ENCODE results near the gene PET100. TPM values are rescaled to one million over a fixed set of nuclear protein-coding genes. Genes with fewer than 3 reads are reported as not detected.

Gene PET100
- total and polyA plus RNA-seq, 3 experiments from 2014 or later, result 110 to 297 (median 110) TPM

DNA sequence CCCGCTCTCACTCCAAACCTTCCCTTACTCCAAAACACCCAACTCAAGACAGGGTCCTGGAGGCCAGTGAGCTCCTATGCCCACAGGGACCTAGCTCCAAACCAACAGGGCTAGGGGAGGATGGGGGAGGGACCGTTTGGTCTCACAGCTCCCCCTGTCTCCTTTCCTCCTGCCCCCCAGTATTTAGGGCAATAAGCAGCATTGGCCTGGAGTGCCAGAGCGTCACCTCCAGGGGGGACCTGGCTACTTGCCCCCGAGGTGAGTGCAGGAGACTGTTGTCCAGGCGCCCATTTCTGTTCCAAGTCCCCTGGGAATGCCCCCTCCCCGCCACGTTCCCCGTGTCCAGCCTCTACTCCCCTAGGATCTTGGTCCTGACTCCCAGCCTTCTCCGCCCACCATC is 40.0 kb downstream of the PET100 start:
- DNase-seq, result no peak
- H3K4me3 ChIP-seq (ENCODE audit: low read length), result no peak overlapping the region
- peaks cover 3% of the 10 kb centered on the region for H3K4me1 ChIP-seq (ENCODE audit: insufficient read depth, low read length)
- H3K4me1 Mint-ChIP-seq, result peaks cover 10 to 17% (median 11%) of the 10 kb centered on the region in 3 donors
- H3K9me3 ChIP-seq (ENCODE audit: low read length), result no peaks in the 10 kb centered on the region
- no peak overlapping the region for H3K27ac ChIP-seq (ENCODE audit: low read depth, low read length)
- H3K4me3 Mint-ChIP-seq, result peak overlapping the region in 1 of 7 donors; percentile 12
- H3K27me3 Mint-ChIP-seq, result peaks cover 23 to 49% of the 10 kb centered on the region in 2 donors
- peak overlapping the region in 2 of 8 donors; percentile 3 to 17 for H3K27ac Mint-ChIP-seq
- no peaks in the 10 kb centered on the region for H3K36me3 ChIP-seq (ENCODE audit: insufficient read depth, low read length)
- ChIA-PET POLR2A (no interaction called here), CTCF (interaction anchor here (1.0 to 1.9 kb wide), 2 partner anchors 9 to 11 kb away, joined by 3 to 8 read pairs; partner anchors contain the start of gene TRAPPC5)
- no peaks in the 10 kb centered on the region for H3K36me3 Mint-ChIP-seq
- no peaks in the 10 kb centered on the region for H3K27me3 ChIP-seq (ENCODE audit: insufficient read depth, low read length, poor library complexity, severe bottlenecking)
- H3K9me3 Mint-ChIP-seq, result no peaks in the 10 kb centered on the region

DNA sequence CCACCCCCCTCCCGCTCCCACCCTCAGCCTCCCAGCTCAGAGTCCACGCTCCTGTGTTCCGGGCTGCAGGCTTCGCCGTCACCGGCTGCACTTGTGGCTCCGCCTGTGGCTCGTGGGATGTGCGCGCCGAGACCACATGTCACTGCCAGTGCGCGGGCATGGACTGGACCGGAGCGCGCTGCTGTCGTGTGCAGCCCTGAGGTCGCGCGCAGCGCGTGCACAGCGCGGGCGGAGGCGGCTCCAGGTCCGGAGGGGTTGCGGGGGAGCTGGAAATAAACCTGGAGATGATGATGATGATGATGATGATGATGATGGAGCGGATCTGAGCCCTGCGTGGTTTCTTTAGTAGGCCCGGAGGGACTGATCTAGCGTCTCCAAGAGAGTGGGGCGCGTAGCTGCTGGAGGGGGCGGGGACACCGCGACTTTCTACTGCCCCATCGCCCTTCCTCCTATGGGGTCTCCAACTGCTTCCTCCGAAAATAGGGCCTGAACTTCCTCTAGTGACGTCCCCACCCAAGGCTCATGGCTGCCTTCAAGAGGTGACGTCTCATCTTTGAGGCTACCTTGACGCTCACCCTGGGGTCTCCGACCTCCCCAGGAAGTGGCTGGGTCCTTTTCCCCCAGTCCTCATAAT is 40.7 kb downstream of the PET100 start:
- Mint-ChIP-seq H3K27ac (no peak overlapping the region), H3K36me3 (no peaks in the 10 kb centered on the region), H3K9me3 (no peaks in the 10 kb centered on the region), H3K27me3 (peaks cover 24 to 50% of the 10 kb centered on the region in 2 donors), H3K4me1 (peaks cover 10 to 17% (median 11%) of the 10 kb centered on the region in 3 donors), H3K4me3 (peak overlapping the region in 5 of 7 donors; percentile 20 to 64 (median 41))
- CTCF ChIA-PET, result interaction anchor here (1.0 to 1.9 kb wide), 2 partner anchors 8 to 10 kb away, joined by 3 to 8 read pairs; partner anchors contain the start of gene TRAPPC5
- Histone ChIP-seq H3K4me3 (ENCODE audit: low read length) (peak overlapping the region; percentile 20), H3K36me3 (ENCODE audit: insufficient read depth, low read length) (no peaks in the 10 kb centered on the region), H3K27ac (ENCODE audit: low read depth, low read length) (no peak overlapping the region), H3K9me3 (ENCODE audit: low read length) (no peaks in the 10 kb centered on the region), H3K27me3 (ENCODE audit: insufficient read depth, low read length, poor library complexity, severe bottlenecking) (no peaks in the 10 kb centered on the region), H3K4me1 (ENCODE audit: insufficient read depth, low read length) (peaks cover 3% of the 10 kb centered on the region)
- POLR2A ChIA-PET, result interaction anchor here (0.7 kb wide), 1 partner anchor 35 kb away, joined by 3 read pairs; no protein-coding TSS in a partner anchor
- DNase-seq, result peak in 1 of 5 donors; percentile 23

DNA sequence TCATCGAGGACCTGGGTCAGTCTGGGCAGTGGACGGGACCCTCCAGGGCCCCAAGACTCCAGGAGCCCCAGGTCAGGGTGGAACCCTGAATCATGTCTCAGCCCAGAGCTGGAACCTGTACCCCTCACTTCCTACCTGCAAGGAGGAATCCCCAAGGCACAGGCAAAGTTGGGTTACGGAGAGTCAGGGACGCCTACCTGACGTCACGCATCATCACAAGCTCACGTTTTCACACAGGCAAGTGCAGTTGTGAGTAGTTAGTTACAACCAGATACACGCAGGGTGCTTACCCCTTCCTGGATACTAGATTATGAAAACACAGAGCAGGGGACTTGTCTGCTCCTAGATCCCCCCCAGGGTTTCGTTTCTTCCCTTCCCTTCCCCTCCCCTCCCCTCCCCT is 41.2 kb downstream of the PET100 start:
- Mint-ChIP-seq H3K36me3 (no peaks in the 10 kb centered on the region), H3K27me3 (peaks cover 26 to 48% of the 10 kb centered on the region in 2 donors), H3K4me1 (peaks cover 10 to 18% (median 13%) of the 10 kb centered on the region in 3 donors), H3K9me3 (no peaks in the 10 kb centered on the region), H3K4me3 (peak overlapping the region in 2 of 7 donors; percentile 41 to 64), H3K27ac (no peak overlapping the region)
- H3K9me3 ChIP-seq (ENCODE audit: low read length), result no peaks in the 10 kb centered on the region
- no peak for DNase-seq
- H3K4me1 ChIP-seq (ENCODE audit: insufficient read depth, low read length), result peaks cover 3% of the 10 kb centered on the region
- no peaks in the 10 kb centered on the region for H3K27me3 ChIP-seq (ENCODE audit: insufficient read depth, low read length, poor library complexity, severe bottlenecking)
- H3K27ac ChIP-seq (ENCODE audit: low read depth, low read length), result no peak overlapping the region
- POLR2A ChIA-PET, result interaction anchor here (0.7 kb wide), 1 partner anchor 35 kb away, joined by 3 read pairs; no protein-coding TSS in a partner anchor
- CTCF ChIA-PET, result interaction anchor here (0.9 to 1.9 kb wide), 2 partner anchors 10 kb away, joined by 3 to 8 read pairs; partner anchors contain the start of gene TRAPPC5
- H3K36me3 ChIP-seq (ENCODE audit: insufficient read depth, low read length), result no peaks in the 10 kb centered on the region
- no peak overlapping the region for H3K4me3 ChIP-seq (ENCODE audit: low read length)

DNA sequence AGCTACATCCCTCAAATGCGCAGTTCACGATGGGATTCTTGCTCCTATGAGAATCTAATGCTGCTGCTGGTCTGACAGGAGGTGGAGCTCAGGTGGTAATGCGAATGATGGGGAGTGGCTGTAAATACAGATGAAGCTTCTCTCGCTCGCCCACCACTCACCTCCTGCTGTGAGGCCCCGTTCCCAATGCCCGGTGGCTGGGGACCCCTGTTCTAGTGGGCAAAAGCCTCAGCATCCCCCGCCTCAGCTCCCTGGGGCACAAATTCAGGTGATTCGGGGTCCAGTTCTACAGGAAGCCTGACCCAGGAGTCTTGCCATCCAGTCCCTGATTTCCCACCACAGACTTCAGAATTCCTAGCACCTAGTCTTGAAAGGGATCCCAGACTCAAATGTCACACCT is 42.9 kb downstream of the PET100 start:
- ChIA-PET POLR2A (no interaction called here), CTCF (no interaction called here)
- Histone ChIP-seq H3K27ac (ENCODE audit: low read depth, low read length) (no peak overlapping the region), H3K36me3 (ENCODE audit: insufficient read depth, low read length) (no peaks in the 10 kb centered on the region), H3K27me3 (ENCODE audit: insufficient read depth, low read length, poor library complexity, severe bottlenecking) (no peaks in the 10 kb centered on the region), H3K9me3 (ENCODE audit: low read length) (no peaks in the 10 kb centered on the region), H3K4me3 (ENCODE audit: low read length) (no peak overlapping the region), H3K4me1 (ENCODE audit: insufficient read depth, low read length) (peaks cover 12% of the 10 kb centered on the region)
- DNase-seq, result no peak
- H3K9me3 Mint-ChIP-seq, result no peaks in the 10 kb centered on the region
- no peak overlapping the region for H3K4me3 Mint-ChIP-seq
- no peak overlapping the region for H3K27ac Mint-ChIP-seq
- no peaks in the 10 kb centered on the region for H3K36me3 Mint-ChIP-seq
- peaks cover 27 to 60% of the 10 kb centered on the region in 2 donors for H3K27me3 Mint-ChIP-seq
- peaks cover 17 to 34% (median 25%) of the 10 kb centered on the region in 3 donors for H3K4me1 Mint-ChIP-seq

DNA sequence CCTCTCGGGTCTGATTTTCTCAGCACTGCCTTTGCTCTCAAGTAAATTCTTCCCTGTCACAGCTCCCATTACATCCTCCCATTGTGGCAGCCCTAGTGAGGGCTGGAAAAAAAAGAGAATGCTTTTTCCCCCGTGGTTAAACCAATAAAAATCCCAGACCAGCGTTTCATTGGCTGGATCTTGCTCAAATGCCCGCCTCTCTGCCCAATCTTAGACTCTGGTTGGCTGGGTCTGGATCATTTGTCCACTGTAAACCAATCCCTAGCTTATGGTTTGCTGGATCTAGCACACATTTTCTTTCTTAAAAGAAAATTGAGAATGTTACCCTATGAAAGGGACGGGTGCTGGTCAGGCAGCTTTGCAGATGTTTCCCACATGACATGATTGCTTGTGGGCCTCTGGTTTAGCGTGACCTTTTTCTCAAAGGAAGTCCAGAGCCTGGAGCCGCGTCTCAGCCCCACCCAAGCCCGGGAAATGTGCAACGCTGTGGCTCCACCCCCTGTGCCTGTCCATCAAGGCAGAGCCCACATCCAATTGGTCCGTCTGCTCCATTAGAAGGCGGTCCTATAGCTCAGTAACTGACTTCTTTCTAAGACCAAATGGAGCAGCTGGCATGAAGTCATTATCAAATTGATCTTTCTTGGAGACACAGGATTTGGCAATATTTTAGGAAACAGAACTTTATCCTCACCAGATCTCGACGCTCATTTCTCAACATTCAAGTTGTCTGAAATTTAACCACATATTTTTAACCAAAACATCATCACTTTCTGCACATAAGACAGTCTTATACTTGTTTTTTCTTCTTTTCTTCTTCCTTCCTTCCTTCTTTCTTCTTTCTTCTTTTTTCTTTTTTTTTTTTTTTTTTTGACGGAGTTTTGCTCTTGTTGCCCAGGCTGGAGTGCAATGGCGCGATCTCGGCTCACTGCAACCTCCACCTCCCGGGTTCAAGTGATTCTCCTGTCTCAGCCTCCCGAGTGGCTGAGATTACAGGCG is 44.7 kb downstream of the PET100 start:
- no peaks in the 10 kb centered on the region for H3K9me3 ChIP-seq (ENCODE audit: low read length)
- Mint-ChIP-seq H3K36me3 (no peaks in the 10 kb centered on the region), H3K27me3 (peaks cover 28 to 67% of the 10 kb centered on the region in 2 donors), H3K27ac (peak overlapping the region in 1 of 8 donors; percentile 88), H3K4me1 (peaks cover 25 to 47% (median 33%) of the 10 kb centered on the region in 3 donors), H3K4me3 (no peak overlapping the region), H3K9me3 (no peaks in the 10 kb centered on the region)
- ChIA-PET POLR2A (no interaction called here), CTCF (interaction anchor here (0.5 kb wide), 1 partner anchor 25 kb away, joined by 3 read pairs; no protein-coding TSS in a partner anchor)
- no peak overlapping the region for H3K27ac ChIP-seq (ENCODE audit: low read depth, low read length)
- peaks cover 17% of the 10 kb centered on the region for H3K4me1 ChIP-seq (ENCODE audit: insufficient read depth, low read length)
- DNase-seq, result no peak
- H3K27me3 ChIP-seq (ENCODE audit: insufficient read depth, low read length, poor library complexity, severe bottlenecking), result no peaks in the 10 kb centered on the region
- H3K36me3 ChIP-seq (ENCODE audit: insufficient read depth, low read length), result no peaks in the 10 kb centered on the region
- no peak overlapping the region for H3K4me3 ChIP-seq (ENCODE audit: low read length)

DNA sequence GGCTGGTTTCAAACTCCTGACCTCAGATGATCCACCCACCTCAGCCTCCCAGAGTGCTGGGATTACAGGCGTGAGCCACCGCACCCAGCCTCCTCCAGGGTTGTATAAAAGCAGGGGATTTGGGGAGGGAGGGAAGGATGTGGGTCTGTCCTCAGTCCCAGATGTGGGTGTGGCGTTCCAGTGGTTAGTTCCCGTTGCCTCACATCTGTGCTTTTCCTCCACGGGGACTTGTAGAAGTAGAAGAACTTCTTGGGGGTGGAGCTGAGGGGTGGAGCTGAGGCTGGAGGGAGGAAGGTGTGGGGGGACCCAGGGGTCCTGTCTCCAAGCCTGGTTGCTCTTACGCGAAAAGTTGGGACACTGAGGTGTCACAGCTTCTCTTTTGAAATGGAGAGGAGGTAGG is 46.8 kb downstream of the PET100 start:
- Mint-ChIP-seq H3K4me3 (no peak overlapping the region), H3K27ac (peak overlapping the region in 2 of 8 donors; percentile 60 to 70), H3K9me3 (no peaks in the 10 kb centered on the region), H3K27me3 (peaks cover 25 to 57% of the 10 kb centered on the region in 2 donors), H3K4me1 (peaks cover 23 to 47% (median 40%) of the 10 kb centered on the region in 3 donors), H3K36me3 (peaks cover 0 to 3% (median 0%) of the 10 kb centered on the region in 3 donors)
- Histone ChIP-seq H3K4me1 (ENCODE audit: insufficient read depth, low read length) (peaks cover 26% of the 10 kb centered on the region), H3K9me3 (ENCODE audit: low read length) (no peaks in the 10 kb centered on the region), H3K36me3 (ENCODE audit: insufficient read depth, low read length) (no peaks in the 10 kb centered on the region), H3K27me3 (ENCODE audit: insufficient read depth, low read length, poor library complexity, severe bottlenecking) (no peaks in the 10 kb centered on the region), H3K27ac (ENCODE audit: low read depth, low read length) (no peak overlapping the region), H3K4me3 (ENCODE audit: low read length) (no peak overlapping the region)
- no peak for DNase-seq
- CTCF ChIA-PET, result interaction anchor here (1.0 to 1.5 kb wide), 3 partner anchors 19 to 193 kb away, joined by 3 to 4 read pairs (median 3); no protein-coding TSS in a partner anchor
- POLR2A ChIA-PET, result no interaction called here

DNA sequence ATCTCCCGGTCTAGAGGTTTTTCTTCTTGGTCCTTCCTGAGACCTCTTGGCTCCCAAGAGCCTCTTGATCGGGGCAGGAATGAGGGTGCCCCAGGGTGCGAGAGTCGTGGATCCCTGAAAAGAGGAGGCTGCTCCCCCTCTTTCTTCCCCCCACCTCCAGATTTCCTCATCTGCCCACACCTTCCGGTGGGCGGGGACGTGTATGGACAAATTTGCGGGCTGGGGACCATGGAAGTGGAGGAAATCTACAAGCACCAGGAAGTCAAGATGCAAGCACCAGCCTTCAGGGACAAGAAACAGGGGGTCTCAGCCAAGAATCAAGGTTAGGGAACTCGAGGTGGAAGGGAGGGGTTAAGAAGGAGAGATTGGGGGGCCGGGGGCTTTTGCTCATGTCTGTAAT is 47.3 kb downstream of the PET100 start, which contains the start of gene MCEMP1:
TSS of gene MCEMP1 (plus strand) at position 237 of the 400 bp plus-strand sequence. CDS start at position 268, 31 bp downstream.
- H3K9me3 ChIP-seq (ENCODE audit: low read length), result no peaks in the 10 kb centered on the region
- Mint-ChIP-seq H3K27ac (peak within 1 kb of the TSS in 5 of 8 donors; percentile 7 to 92 (median 60)), H3K4me1 (peaks cover 27 to 52% (median 43%) of the 10 kb centered on the region in 3 donors), H3K27me3 (peaks cover 22 to 52% of the 10 kb centered on the region in 2 donors), H3K4me3 (peak within 1 kb of the TSS in 3 of 7 donors; percentile 15 to 58 (median 54)), H3K36me3 (peaks cover 0 to 6% (median 0%) of the 10 kb centered on the region in 3 donors), H3K9me3 (no peaks in the 10 kb centered on the region)
- no peak within 1 kb of the TSS for H3K4me3 ChIP-seq (ENCODE audit: low read length)
- H3K27ac ChIP-seq (ENCODE audit: low read depth, low read length), result no peak within 1 kb of the TSS
- DNase-seq, result no peak
- H3K27me3 ChIP-seq (ENCODE audit: insufficient read depth, low read length, poor library complexity, severe bottlenecking), result no peaks in the 10 kb centered on the region
- H3K36me3 ChIP-seq (ENCODE audit: insufficient read depth, low read length), result no peaks in the 10 kb centered on the region
- peaks cover 31% of the 10 kb centered on the region for H3K4me1 ChIP-seq (ENCODE audit: insufficient read depth, low read length)
- ChIA-PET POLR2A (no interaction called here), CTCF (interaction anchor here (1.0 to 2.2 kb wide), 4 partner anchors 19 to 193 kb away, joined by 3 to 12 read pairs (median 4); no protein-coding TSS in a partner anchor)
